Measurements from ENCODE around the gene YPEL3.

- TF ChIP-seq POLR2A (IDR thresholded peaks at IDR 0.05) (no peak), POLR2AphosphoS5 (IDR thresholded peaks at IDR 0.05) (no peak)
- TF ChIP-seq, protein P1, sequence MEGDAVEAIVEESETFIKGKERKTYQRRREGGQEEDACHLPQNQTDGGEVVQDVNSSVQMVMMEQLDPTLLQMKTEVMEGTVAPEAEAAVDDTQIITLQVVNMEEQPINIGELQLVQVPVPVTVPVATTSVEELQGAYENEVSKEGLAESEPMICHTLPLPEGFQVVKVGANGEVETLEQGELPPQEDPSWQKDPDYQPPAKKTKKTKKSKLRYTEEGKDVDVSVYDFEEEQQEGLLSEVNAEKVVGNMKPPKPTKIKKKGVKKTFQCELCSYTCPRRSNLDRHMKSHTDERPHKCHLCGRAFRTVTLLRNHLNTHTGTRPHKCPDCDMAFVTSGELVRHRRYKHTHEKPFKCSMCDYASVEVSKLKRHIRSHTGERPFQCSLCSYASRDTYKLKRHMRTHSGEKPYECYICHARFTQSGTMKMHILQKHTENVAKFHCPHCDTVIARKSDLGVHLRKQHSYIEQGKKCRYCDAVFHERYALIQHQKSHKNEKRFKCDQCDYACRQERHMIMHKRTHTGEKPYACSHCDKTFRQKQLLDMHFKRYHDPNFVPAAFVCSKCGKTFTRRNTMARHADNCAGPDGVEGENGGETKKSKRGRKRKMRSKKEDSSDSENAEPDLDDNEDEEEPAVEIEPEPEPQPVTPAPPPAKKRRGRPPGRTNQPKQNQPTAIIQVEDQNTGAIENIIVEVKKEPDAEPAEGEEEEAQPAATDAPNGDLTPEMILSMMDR (IDR thresholded peaks at IDR 0.05): no peak
Observed at GRCh38 chr16:30116291-30117207, 20.5 kb upstream of the YPEL3 start.
